K562 (cell line): ENCODE data around the gene TPD52L2. TPM values are rescaled to one million over a fixed set of nuclear protein-coding genes. Genes with fewer than 3 reads are reported as not detected.

Experiments
- ATAC-seq: fragments of 200-7000 bp; cut with Tn5 transposase; 3 replicates; pipeline ENCODE4 v1.9.1; 2020; ENCODE audit warnings: moderate library complexity
- BruUV-seq: library from RNA; stranded (reverse); fragments of 400-500 nt; replicated peaks from 2 replicates; lab custom pipeline; 2021; lab: Mats Ljungman, UMichigan
- CTCF ChIA-PET: fragments of 300-600 bp; formaldehyde crosslinking; extraction: SDS; loops from one replicate; lab custom pipeline; 2021; ENCODE audit warnings: low intra/inter-chr PET ratio; lab: Yijun Ruan, JAX
- POLR2A ChIA-PET: fragments of 300-600, 350-650 bp; sonication (Branson Sonifier 250); formaldehyde crosslinking; extraction: SDS; loops from one replicate; lab custom pipeline; 2021; ENCODE audit warnings: antibody characterized with exemption, inconsistent platforms; lab: Yijun Ruan, JAX
- DNase-seq, 4 experiments: peaks; one replicate each; pipeline versions ENCODE4 v3.0.0 to v3.0.0-alpha.2; 2011 to 2018; ENCODE audit warnings: low spot score in 3 of 4, mixed read lengths in 3 of 4; ENCODE audit errors: extremely low read depth in 1 of 4
- FAIRE-seq: peaks from 2 replicates; lab custom pipeline; 2011; peaks lifted over from hg19 to GRCh38; lab: Jason Lieb, UNC
- H2AFZ ChIP-seq: 2 replicates; pipeline ENCODE4 v1.6.0; 2011; ENCODE audit warnings: low read depth, low read length, control low read depth, inconsistent platforms
- H3K27ac ChIP-seq: fragments of 200-600 bp; 3 replicates; pipeline ENCODE4 v1.8.0; 2011; ENCODE audit warnings: low read depth, mild to moderate bottlenecking, control low read depth, inconsistent platforms, low read length, moderate library complexity, mixed read lengths; ENCODE audit errors: extremely low read depth
- H3K27me3 ChIP-seq, 2 experiments: fragments of 300-600 bp in 1 of 2; 2 replicates in 1 of 2; 3 replicates in 1 of 2; pipeline versions ENCODE4 v1.6.0 to v1.8.0; 2011; ENCODE audit warnings: inconsistent platforms in 2 of 2, low read length in 2 of 2, mild to moderate bottlenecking in 1 of 2, mixed read lengths in 1 of 2, moderate library complexity in 1 of 2; ENCODE audit not compliant: control insufficient read depth in 2 of 2, insufficient read depth in 2 of 2
- H3K36me3 ChIP-seq: fragments of 300-600 bp; 3 replicates; pipeline ENCODE4 v1.8.0; 2011; ENCODE audit warnings: mild to moderate bottlenecking, low read length, inconsistent platforms; ENCODE audit not compliant: control insufficient read depth, insufficient read depth
- H3K4me1 ChIP-seq, 2 experiments: fragments of 200-600 bp in 1 of 2; replicated peaks in 1 of 2; 2 replicates in 1 of 2; 3 replicates in 1 of 2; pipeline versions ENCODE4 v1.5.1 to v1.8.0; 2011; ENCODE audit warnings: inconsistent platforms in 2 of 2, low read length in 2 of 2, mild to moderate bottlenecking in 1 of 2, mixed read lengths in 1 of 2, moderate library complexity in 1 of 2; ENCODE audit not compliant: control insufficient read depth in 2 of 2, insufficient read depth in 2 of 2
- H3K4me2 ChIP-seq: 2 replicates; pipeline ENCODE4 v1.6.1; 2011; ENCODE audit warnings: low read length, control low read depth, inconsistent platforms, mixed read lengths; ENCODE audit not compliant: insufficient read depth
- H3K4me3 ChIP-seq: fragments of 200-600 bp; sonication (generic), shearing (Covaris generic); 2 replicates; pipeline ENCODE4 v1.5.1; 2016; ENCODE audit warnings: control low read depth, inconsistent platforms
- H3K79me2 ChIP-seq: fragments of 200-600 bp; 3 replicates; pipeline ENCODE4 v1.8.0; 2011; ENCODE audit warnings: low read length, inconsistent platforms; ENCODE audit not compliant: control insufficient read depth, insufficient read depth
- H3K9ac ChIP-seq, 2 experiments: 2 replicates each; pipeline versions ENCODE4 v1.6.0 to v1.6.1; 2011; ENCODE audit warnings: low read depth in 2 of 2, low read length in 2 of 2, control low read depth in 1 of 2, inconsistent platforms in 1 of 2, mild to moderate bottlenecking in 1 of 2, mixed read lengths in 1 of 2; ENCODE audit not compliant: insufficient read depth in 1 of 2
- H3K9me1 ChIP-seq: one replicate; pipeline ENCODE4 v1.6.0; 2011; ENCODE audit warnings: inconsistent platforms, mild to moderate bottlenecking, low read length, moderate library complexity; ENCODE audit not compliant: control insufficient read depth, insufficient read depth
- H3K9me3 ChIP-seq: replicated peaks from 2 replicates; pipeline ENCODE4 v1.5.1; 2011; ENCODE audit warnings: low read depth, low read length, inconsistent platforms; ENCODE audit not compliant: control insufficient read depth, insufficient read depth
- H4K20me1 ChIP-seq: replicated peaks from 2 replicates; pipeline ENCODE4 v1.6.1; 2011; ENCODE audit warnings: low read length, inconsistent platforms, mixed read lengths; ENCODE audit not compliant: control insufficient read depth, insufficient read depth
- L3MBTL2 ChIP-seq: fragments of 450-650 bp; IDR thresholded peaks from 2 replicates; pipeline ENCODE4 v1.6.1; 2016; ENCODE audit warnings: mild to moderate bottlenecking, moderate library complexity
- ZNF146 ChIP-seq: IDR thresholded peaks from one replicate; pipeline ENCODE4 v1.6.1; 2018; ENCODE audit warnings: missing compliant biosample characterization; ENCODE audit not compliant: unreplicated experiment
- ZNF76 ChIP-seq: fragments of 250-450 bp; sonication (Bioruptor Pico); IDR thresholded peaks from 2 replicates; pipeline ENCODE4 v1.4.0; 2020; ENCODE audit warnings: mild to moderate bottlenecking, moderate library complexity, borderline replicate concordance
- ZNF785 ChIP-seq: fragments of 250-450 bp; sonication (Bioruptor Pico); IDR thresholded peaks from 2 replicates; pipeline ENCODE4 v1.4.0; 2020; ENCODE audit warnings: mild to moderate bottlenecking
- WGBS: fragments of 100-300 bp; shearing (Covaris generic); methylation state at CpG from one replicate; pipeline ENCODE4 v1.1.6; 2016; ENCODE audit warnings: low coverage, mixed read lengths; ENCODE audit not compliant: insufficient coverage; ENCODE audit errors: missing lambda C conversion rate; 5-methylcytosine and 5-hydroxymethylcytosine counted together
- in situ Hi-C: fragments of 300-500 bp; cut with MboI; formaldehyde crosslinking; loops from 4 replicates; pipeline ENCODE4 v1.15.0; 2018; ENCODE audit warnings: inconsistent platforms, mixed read lengths
- intact Hi-C: fragments of 100-400 bp; cut with micrococcal nuclease; formaldehyde crosslinking; loops from 2 replicates; pipeline ENCODE4 v1.14.2; 2022
- polyA plus RNA-seq, 8 experiments: library from polyadenylated mRNA; depleted of rRNA in 4 of 8; stranded (reverse) in 5 of 8; unstranded in 3 of 8; fragments of >200 nt; fragmentation: Nextera tagmentation in 2 of 8; fragmentation: Illumina TruSeq in 1 of 8; extraction: Ambion mirVana in 2 of 8; extraction: Trizol in 1 of 8; gene quantifications; 2 replicates each; pipeline versions ENCODE4 v1.2.1 to v1.2.3, GENCODE V29; 2011 to 2014; ENCODE audit warnings: inconsistent platforms in 1 of 8, missing spikeins in 1 of 8
- total RNA-seq, 7 experiments: library from RNA; depleted of rRNA in 6 of 7; stranded (reverse); fragments of >200 nt in 6 of 7; fragmentation: Illumina TruSeq in 2 of 7; extraction: Trizol in 2 of 7; gene quantifications; 2 replicates each; pipeline versions ENCODE4 v1.2.1 to v1.2.3, GENCODE V29; 2011 to 2021; ENCODE audit warnings: low replicate concordance in 1 of 7
- TF ChIP-seq, protein P1 (sequence below): fragments of 250-450 bp; sonication (Bioruptor Pico); IDR thresholded peaks from 2 replicates; pipeline ENCODE4 v1.4.0; 2020; ENCODE audit warnings: mild to moderate bottlenecking, moderate library complexity
- TF ChIP-seq, protein P2 (sequence below): sonication (generic); formaldehyde crosslinking; IDR thresholded peaks from 2 replicates; pipeline ENCODE4 v1.9.0; 2022; ENCODE audit warnings: mild to moderate bottlenecking, missing genetic modification reagents
- TF ChIP-seq, protein P3 (sequence below), 2 experiments: IDR thresholded peaks; 2 replicates each; pipeline ENCODE4 v1.6.1; 2011; ENCODE audit warnings: borderline replicate concordance in 1 of 2, control low read depth in 1 of 2, low read depth in 1 of 2, low read length in 1 of 2, mild to moderate bottlenecking in 1 of 2, mixed read lengths in 1 of 2, moderate library complexity in 1 of 2; ENCODE audit not compliant: insufficient read depth in 1 of 2, insufficient read length in 1 of 2, poor library complexity in 1 of 2, severe bottlenecking in 1 of 2; ENCODE audit errors: extremely low read depth in 1 of 2

Gene TPD52L2
- total and polyA plus RNA-seq, 9 of the 15 experiments (the other 6 are each of a cell fraction or from before 2014, with no cell fraction given), result 1.9 to 117 (median 74.6) TPM

DNA sequence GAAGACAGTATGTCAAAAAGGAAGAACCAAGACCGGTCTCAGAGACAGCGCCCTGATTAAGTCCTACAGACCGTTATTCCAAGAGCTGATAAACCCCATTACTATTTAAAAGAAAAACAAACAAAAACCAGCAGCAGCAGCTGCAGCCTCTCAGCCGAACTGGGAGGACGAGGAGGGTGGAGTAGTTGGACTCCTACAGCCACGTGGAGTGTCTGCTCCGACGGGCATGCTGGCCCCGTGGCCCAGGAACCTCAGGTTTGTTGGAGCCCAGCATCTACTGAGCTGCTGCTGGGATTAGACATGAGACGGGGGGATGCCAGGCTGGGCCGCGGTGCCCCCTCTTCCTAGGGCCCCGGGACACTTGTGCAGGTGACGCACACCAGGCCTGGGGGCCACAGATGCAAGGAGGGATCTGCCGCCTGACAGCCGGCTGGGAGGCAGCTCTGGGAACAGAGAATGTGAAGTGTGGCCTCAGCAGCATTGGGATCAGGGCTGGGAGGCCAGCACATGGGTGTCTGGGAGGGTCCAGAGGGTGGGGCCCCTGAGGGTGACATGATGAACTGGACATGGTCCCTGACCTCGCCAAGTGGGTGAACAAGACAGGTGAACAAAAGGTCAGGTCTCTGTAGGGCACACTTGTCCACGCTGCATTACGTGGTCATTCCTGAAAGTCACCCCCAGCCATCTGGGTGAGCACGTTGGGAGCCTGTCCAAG lies 31.1 kb upstream of the TPD52L2 start:
- Histone ChIP-seq H3K79me2 (no peaks in the 10 kb centered on the region), H3K9me1 (no peaks in the 10 kb centered on the region), H3K27ac (no peak overlapping the region), H3K4me2 (no peak overlapping the region), H3K4me3 (no peak overlapping the region), H3K4me1 (peaks cover 12 to 63% of the 10 kb centered on the region in 2 experiments), H3K27me3 (peaks cover 12 to 13% of the 10 kb centered on the region in 2 experiments; a peak in 4 of 5 replicates), H3K9ac (peak overlapping the region in 1 of 2 experiments; percentile 68; a peak in 2 of 4 replicates), H4K20me1 (0 out of 2 replicates have a peak, but pooled peaks cover 9% of the 10 kb centered on the region)
- ATAC-seq (no peak), FAIRE-seq (peak; percentile 69), DNase-seq (no peak)
- ChIA-PET POLR2A (interaction anchor here (0.6 kb wide), 1 partner anchor 26 kb away, joined by 4 read pairs; no protein-coding TSS in a partner anchor), CTCF (no interaction called here)
- in situ Hi-C loops, result no loop called here
- 41% methylated on average over 16 of the region's 20 CpGs for WGBS
- TF ChIP-seq ZNF146 (CRISPR knock-in tag), result no peak
- TF ChIP-seq ZNF76 (CRISPR knock-in tag), result no peak
- TF ChIP-seq, protein P1, sequence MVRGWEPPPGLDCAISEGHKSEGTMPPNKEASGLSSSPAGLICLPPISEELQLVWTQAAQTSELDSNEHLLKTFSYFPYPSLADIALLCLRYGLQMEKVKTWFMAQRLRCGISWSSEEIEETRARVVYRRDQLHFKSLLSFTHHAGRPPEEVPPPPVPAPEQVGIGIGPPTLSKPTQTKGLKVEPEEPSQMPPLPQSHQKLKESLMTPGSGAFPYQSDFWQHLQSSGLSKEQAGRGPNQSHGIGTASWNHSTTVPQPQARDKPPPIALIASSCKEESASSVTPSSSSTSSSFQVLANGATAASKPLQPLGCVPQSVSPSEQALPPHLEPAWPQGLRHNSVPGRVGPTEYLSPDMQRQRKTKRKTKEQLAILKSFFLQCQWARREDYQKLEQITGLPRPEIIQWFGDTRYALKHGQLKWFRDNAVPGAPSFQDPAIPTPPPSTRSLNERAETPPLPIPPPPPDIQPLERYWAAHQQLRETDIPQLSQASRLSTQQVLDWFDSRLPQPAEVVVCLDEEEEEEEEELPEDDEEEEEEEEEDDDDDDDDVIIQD (CRISPR knock-in tag), result no peak
- no peak for TF ChIP-seq ZNF785
- peak; percentile 65 for TF ChIP-seq L3MBTL2
- TF ChIP-seq, protein P2, sequence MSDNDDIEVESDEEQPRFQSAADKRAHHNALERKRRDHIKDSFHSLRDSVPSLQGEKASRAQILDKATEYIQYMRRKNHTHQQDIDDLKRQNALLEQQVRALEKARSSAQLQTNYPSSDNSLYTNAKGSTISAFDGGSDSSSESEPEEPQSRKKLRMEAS (CRISPR knock-in tag), result peak; percentile 74
- TF ChIP-seq, protein P3, sequence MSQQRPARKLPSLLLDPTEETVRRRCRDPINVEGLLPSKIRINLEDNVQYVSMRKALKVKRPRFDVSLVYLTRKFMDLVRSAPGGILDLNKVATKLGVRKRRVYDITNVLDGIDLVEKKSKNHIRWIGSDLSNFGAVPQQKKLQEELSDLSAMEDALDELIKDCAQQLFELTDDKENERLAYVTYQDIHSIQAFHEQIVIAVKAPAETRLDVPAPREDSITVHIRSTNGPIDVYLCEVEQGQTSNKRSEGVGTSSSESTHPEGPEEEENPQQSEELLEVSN (IDR thresholded peaks at IDR 0.05; ENCODE audit: borderline replicate concordance in 1 of 2, extremely low read depth in 1 of 2, insufficient read depth in 1 of 2, insufficient read length in 1 of 2, low read depth in 1 of 2, low read length in 1 of 2, poor library complexity in 1 of 2, severe bottlenecking in 1 of 2), result peak in 1 of 2 experiments; percentile 44
- TF ChIP-seq, all 486 proteins: peak for 3
- intact Hi-C loops, result no loop called here
- no TSS peak for BruUV-seq
- H2AFZ ChIP-seq, result peak overlapping the region; percentile 10
- no peaks in the 10 kb centered on the region for H3K9me3 ChIP-seq
- H3K36me3 ChIP-seq, result no peaks in the 10 kb centered on the region
